GM19372 (cell line): Measurements from ENCODE around the gene CACNB4.
A peak's percentile ranks its signal among the peaks of the same experiment; 100 is the strongest.
"Not testable (repeated sequence)": the region's sequence is repeated elsewhere in the genome, so short reads cannot be mapped to it uniquely, and the experiment has no call there.

Experiments used
- ATAC-seq: cut with Tn5 transposase; IDR thresholded peaks from one replicate; pipeline ENCODE4 v1.9.1; 2021; ENCODE audit warnings: mild to moderate bottlenecking, low read depth, moderate library complexity; ENCODE audit not compliant: unreplicated experiment

The CACNB4 gene

DNA sequence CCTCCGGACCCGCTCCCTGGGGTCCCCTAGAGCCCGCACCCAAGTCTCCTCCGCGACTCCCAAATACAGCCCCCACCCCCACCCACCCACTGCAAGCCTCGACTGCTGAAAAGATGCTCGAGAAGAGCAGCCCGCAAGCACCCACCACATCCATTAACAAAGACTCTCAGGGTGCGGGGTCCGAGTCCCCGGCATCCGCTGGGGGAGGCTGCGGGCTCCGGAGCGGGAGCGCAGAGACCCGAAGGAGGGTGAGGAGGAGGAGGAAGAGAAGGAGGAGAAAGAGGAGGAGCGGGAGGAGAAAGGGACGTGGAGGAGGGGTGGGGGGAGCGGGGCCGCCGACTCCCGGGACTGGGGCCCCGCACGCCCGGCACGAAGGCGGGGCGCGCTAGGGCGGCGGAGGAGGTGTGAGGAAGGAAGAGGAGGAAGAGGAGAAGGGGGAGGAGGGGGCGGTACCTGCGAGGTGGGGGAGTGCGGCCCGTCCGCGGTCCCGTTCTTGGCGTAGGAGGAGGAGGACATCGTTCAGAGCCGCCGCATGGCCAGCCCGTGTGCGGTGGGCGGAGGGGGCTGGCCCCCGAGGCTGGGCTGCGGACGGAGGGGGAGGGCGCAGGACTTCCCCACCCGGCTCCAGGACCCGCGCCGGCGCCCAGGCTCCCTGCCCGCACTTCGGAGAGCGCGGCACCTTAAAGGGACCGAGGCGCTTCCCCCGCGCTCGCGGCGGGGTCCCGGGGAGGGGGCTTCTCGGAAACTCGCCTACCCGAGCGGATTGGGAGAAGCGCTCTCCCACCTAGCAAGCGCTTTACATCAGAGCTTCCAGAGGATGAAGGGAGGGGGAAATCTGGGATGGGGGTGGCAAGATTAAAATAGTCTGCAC, at the start of gene CACNB4:
TSS of gene CACNB4 (minus strand) at position 549 of the 871 bp plus-strand sequence.
- ATAC-seq = peak; percentile 40

GRCh38 chr2:152134488-152135280, 35.8 kb upstream of the CACNB4 start:
- peak; percentile 80 for ATAC-seq

DNA sequence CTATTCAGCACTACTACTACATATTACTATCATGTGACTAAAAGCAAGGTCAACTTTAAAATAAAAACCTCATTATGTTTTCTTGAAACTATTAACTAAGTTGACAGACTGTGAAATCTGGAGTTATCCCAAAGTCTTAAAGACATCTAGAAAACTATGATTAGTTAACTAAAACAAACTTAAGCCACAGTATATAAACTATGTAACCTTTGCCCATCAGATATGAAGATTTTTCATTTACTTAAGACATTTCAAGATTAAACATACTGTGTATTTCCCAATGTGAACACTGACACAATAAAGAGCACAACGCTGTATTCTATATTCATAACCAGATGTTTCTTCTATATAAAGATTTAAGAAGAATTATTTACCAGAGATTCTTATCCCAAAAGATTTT, 33.5 kb upstream of the CACNB4 start:
- ATAC-seq = no peak

DNA sequence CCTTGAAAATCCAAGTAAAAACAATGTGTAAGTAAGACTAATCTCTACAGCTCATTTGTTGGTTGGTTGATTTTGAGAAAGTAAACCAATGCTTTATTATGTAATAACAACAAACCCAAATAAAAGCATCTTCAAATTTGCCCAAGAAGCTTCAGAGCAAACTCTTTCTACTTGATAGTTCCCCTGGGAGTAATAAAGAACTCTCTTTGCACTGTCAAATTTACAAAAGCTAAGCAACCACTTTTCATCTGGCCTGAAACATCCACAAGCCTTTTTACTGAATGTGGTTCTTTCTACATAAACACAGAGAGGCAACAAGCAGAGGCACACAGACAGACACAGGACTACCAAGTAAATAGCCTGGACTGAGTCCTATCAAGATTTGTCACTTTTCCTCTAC, 28.8 kb upstream of the CACNB4 start:
- ATAC-seq = no peak

- ATAC-seq = no peak
Observed at GRCh38 chr2:152126664-152127063, 27.8 kb upstream of the CACNB4 start.

- ATAC-seq = no peak
Observed at GRCh38 chr2:152122161-152122560, 23.3 kb upstream of the CACNB4 start.

GRCh38 chr2:152120430-152120829, 21.6 kb upstream of the CACNB4 start:
- ATAC-seq = no peak

DNA sequence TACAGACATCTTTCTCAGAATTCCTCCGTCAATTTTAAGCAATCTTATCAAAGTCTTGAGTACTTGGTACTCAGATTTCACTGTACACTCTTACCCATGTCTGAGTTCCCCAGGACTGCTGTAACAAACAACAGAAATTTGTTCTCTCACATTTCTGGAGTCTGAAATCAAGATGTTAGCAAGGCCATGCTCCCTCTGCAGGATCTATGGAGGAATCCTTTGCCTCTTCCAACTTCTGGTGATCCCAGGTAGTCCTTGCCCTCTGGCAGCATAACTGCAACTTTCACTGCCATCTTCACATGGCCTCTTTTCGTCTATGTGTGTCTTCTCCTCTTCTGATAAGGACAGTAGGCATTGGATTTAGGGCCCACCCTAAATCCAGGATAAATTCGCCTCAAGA, 17.1 kb upstream of the CACNB4 start:
- ATAC-seq = no peak

DNA sequence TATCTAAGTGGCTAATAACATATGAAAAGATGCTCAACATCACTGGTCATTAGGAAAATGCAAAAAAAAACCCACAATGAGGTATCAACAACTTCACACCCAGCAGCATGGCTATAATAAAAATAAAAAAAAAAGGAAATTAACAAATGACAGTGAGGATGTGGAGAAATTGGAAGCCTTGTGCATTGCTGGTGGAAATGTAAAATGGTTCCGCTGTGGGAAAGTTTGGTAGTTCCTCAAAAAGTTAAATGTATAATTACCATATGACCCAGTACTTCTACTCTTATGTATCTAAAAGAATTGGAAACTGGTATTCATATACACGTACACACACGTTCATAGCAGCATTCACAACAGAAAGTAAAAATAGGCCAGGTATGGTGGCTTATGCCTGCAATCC, 15.5 kb upstream of the CACNB4 start:
- no peak for ATAC-seq

DNA sequence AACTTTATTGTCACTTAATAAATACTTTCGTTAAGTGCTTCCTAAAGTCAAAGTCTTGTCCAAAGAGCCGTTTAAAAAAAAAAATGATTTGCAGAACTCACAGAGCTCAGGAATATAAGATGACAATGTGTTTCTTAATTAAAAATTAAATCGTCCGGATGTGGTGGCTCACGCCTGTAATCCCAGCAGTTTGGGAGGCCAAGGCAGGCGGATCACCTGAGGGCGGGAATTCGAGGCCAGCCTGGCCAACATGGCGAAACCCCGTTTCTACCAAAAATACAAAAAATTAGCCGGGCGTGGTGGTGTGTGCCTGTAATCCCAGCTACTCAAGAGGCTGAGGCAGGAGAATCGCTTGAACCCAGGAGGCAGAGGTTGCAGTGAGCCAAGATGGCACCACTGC, 8.3 kb upstream of the CACNB4 start:
- not testable (repeated sequence) for ATAC-seq

GRCh38 chr2:152106464-152106863, 7.6 kb upstream of the CACNB4 start:
- no peak for ATAC-seq

GRCh38 chr2:152103271-152103670, 4.4 kb upstream of the CACNB4 start:
- no peak for ATAC-seq

- ATAC-seq = no peak
Observed at GRCh38 chr2:152100961-152101360, 2.1 kb upstream of the CACNB4 start.

GRCh38 chr2:152099367-152100050, 665 bp upstream of the CACNB4 start:
- ATAC-seq = no peak

- peak; percentile 39 for ATAC-seq
Observed at GRCh38 chr2:152097801-152098495, 896 bp downstream of the CACNB4 start.

GRCh38 chr2:152097290-152097800, 1.5 kb downstream of the CACNB4 start:
- ATAC-seq = peak; percentile 9

DNA sequence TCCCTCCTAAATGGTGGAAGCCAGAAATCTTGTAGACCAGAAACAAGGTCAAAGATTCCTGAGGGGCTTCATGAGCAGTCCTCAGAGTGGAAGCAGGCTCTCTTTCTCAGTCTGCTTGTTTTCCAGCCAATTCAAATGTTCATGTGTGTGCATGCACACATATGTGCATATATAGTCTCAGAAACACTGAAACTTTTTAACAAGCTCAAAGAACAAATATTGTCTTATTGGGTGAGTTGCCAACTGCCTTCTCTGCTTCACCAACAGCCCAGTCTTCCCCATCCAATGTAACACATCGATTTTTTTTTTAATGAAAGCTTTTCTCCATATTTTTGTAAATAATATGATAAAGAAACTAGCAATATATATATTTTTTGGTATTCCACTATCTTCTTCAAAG, 3.7 kb downstream of the CACNB4 start:
- ATAC-seq = no peak

- ATAC-seq = no peak
Observed at GRCh38 chr2:152094014-152094413, 4.8 kb downstream of the CACNB4 start.

- ATAC-seq = no peak
Observed at GRCh38 chr2:152093464-152093863, 5.4 kb downstream of the CACNB4 start.

DNA sequence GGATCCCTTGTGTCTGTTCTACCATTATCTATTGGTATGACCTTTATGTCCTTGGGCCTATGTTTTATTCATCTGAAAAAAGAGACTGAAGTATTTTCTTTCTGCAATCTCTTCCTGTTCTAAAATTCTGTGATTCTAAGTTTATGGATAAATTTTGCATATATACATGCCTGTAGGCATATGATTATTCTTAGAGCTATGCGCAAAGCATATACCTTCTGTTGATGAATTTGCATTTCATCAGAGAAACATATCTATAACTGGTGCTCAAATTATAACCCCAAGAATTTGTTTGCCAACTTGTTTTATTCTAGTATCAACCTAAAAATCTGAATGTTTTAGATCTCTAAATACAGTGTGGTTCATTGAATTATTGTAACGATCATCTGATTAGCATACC, 6.7 kb downstream of the CACNB4 start:
- ATAC-seq = no peak
